HCT116 (cell line): ENCODE results near the gene BICRA. TPM values are rescaled to one million over a fixed set of nuclear protein-coding genes. Genes with fewer than 3 reads are reported as not detected.

Experiments
- ATAC-seq: fragments of 200-7000 bp; cut with Tn5 transposase; 2 replicates; pipeline ENCODE4 v1.9.1; 2020; ENCODE audit warnings: mild to moderate bottlenecking, moderate library complexity
- BruUV-seq: library from RNA; stranded (reverse); fragments of 400-500 nt; replicated peaks from 2 replicates; lab custom pipeline; 2021; lab: Mats Ljungman, UMichigan
- CTCF ChIA-PET: fragments of 300-600 bp; sonication (Branson Sonifier 250); formaldehyde crosslinking; loops from one replicate; lab custom pipeline; 2021; ENCODE audit warnings: antibody characterized with exemption; lab: Charles Lee
- POLR2A ChIA-PET: fragments of 300-600, 350-600 bp; sonication (Branson Sonifier 250); formaldehyde crosslinking; loops from one replicate; lab custom pipeline; 2021; ENCODE audit warnings: antibody characterized with exemption; lab: Charles Lee
- RAD21 ChIA-PET, 2 experiments: fragments of 300-600 bp; sonication (Branson Sonifier 250); formaldehyde crosslinking; loops; one replicate each; lab custom pipeline; 2023; ENCODE audit warnings: low total read pairs in 2 of 2; ENCODE audit not compliant: uncharacterized antibody in 2 of 2, unreplicated experiment in 2 of 2, low non-redundant PET in 1 of 2; lab: Charles Lee
- DNase-seq: peaks from one replicate; pipeline ENCODE4 v3.0.0-alpha.2; 2010; ENCODE audit warnings: low read depth, low spot score
- H2AFZ ChIP-seq: fragments of 200-600 bp; shearing (Covaris generic), sonication (generic); 2 replicates; pipeline ENCODE4 v1.6.1; 2017; ENCODE audit warnings: low read depth, mixed run types, mixed read lengths, antibody characterized with exemption, low read length; ENCODE audit not compliant: poor library complexity, severe bottlenecking
- H3K27ac ChIP-seq: 2 replicates; pipeline ENCODE4 v1.5.1; 2012; ENCODE audit warnings: low read depth, low read length
- H3K27me3 ChIP-seq: fragments of 200-600 bp; sonication (generic); 2 replicates; pipeline ENCODE4 v1.6.1; 2016; ENCODE audit warnings: mixed run types, low read length, mixed read lengths; ENCODE audit not compliant: insufficient read depth
- H3K36me3 ChIP-seq, 2 experiments: fragments of 200-500 bp in 1 of 2; fragments of 200-600 bp in 1 of 2; sonication (Bioruptor generic) in 1 of 2; sonication (generic) in 1 of 2; 2 replicates each; pipeline versions ENCODE4 v1.5.1 to v1.6.1; 2014 to 2016; ENCODE audit warnings: low read length in 2 of 2, inconsistent platforms in 1 of 2, mixed read lengths in 1 of 2, mixed run types in 1 of 2; ENCODE audit not compliant: insufficient read depth in 2 of 2, control insufficient read depth in 1 of 2
- H3K4me1 ChIP-seq, 2 experiments: fragments of 200-600 bp in 1 of 2; sonication (generic) in 1 of 2; 2 replicates each; pipeline versions ENCODE4 v1.5.1 to v1.6.1; 2012 to 2017; ENCODE audit warnings: low read length in 2 of 2, inconsistent platforms in 1 of 2, mild to moderate bottlenecking in 1 of 2, mixed read lengths in 1 of 2, mixed run types in 1 of 2, moderate library complexity in 1 of 2; ENCODE audit not compliant: insufficient read depth in 2 of 2, control insufficient read depth in 1 of 2
- H3K4me2 ChIP-seq: fragments of 200-600 bp; sonication (generic); 2 replicates; pipeline ENCODE4 v1.6.1; 2017; ENCODE audit warnings: mixed run types, low read length, mixed read lengths
- H3K4me3 ChIP-seq, 2 experiments: fragments of 200-600 bp in 1 of 2; sonication (generic) in 1 of 2; replicated peaks in 1 of 2; 2 replicates each; pipeline ENCODE4 v1.5.1; 2011 to 2016; ENCODE audit warnings: low read length in 2 of 2, control low read depth in 1 of 2, low read depth in 1 of 2, mild to moderate bottlenecking in 1 of 2, mixed read lengths in 1 of 2, mixed run types in 1 of 2
- H3K79me2 ChIP-seq: fragments of 200-600 bp; sonication (generic); 2 replicates; pipeline ENCODE4 v1.6.1; 2017; ENCODE audit warnings: mild to moderate bottlenecking, mixed run types, low read length, moderate library complexity, mixed read lengths; ENCODE audit not compliant: insufficient read depth
- H3K9ac ChIP-seq: fragments of 200-600 bp; sonication (generic); 2 replicates; pipeline ENCODE4 v1.6.1; 2016; ENCODE audit warnings: low read length, mixed read lengths
- H3K9me2 ChIP-seq: fragments of 200-600 bp; sonication (generic), shearing (Covaris generic); 2 replicates; pipeline ENCODE4 v1.6.1; 2017; ENCODE audit warnings: mixed run types, mild to moderate bottlenecking, moderate library complexity; ENCODE audit not compliant: insufficient read depth
- H3K9me3 ChIP-seq, 2 experiments: fragments of 200-500 bp in 1 of 2; fragments of 200-600 bp in 1 of 2; sonication (Bioruptor generic) in 1 of 2; sonication (generic) in 1 of 2; 2 replicates each; pipeline ENCODE4 v1.6.1; 2014 to 2017; ENCODE audit warnings: low read length in 2 of 2, mixed read lengths in 2 of 2, inconsistent platforms in 1 of 2, low read depth in 1 of 2, mild to moderate bottlenecking in 1 of 2, mixed run types in 1 of 2, moderate library complexity in 1 of 2; ENCODE audit not compliant: control insufficient read depth in 1 of 2, insufficient read depth in 1 of 2
- H4K20me1 ChIP-seq: fragments of 200-600 bp; sonication (generic), shearing (Covaris generic); 2 replicates; pipeline ENCODE4 v1.6.1; 2017; ENCODE audit warnings: mixed run types, mild to moderate bottlenecking, moderate library complexity; ENCODE audit not compliant: insufficient read depth
- CEBPB ChIP-seq: IDR thresholded peaks from 2 replicates; pipeline ENCODE4 v1.6.1; 2012; ENCODE audit warnings: low read depth
- ELF1 ChIP-seq: IDR thresholded peaks from 2 replicates; pipeline ENCODE4 v1.6.1; 2012; ENCODE audit warnings: low read depth, borderline replicate concordance
- JUND ChIP-seq: IDR thresholded peaks from 2 replicates; pipeline ENCODE4 v1.6.1; 2012
- POLR2AphosphoS5 ChIP-seq: IDR thresholded peaks from 2 replicates; pipeline ENCODE4 v1.6.1; 2011; ENCODE audit warnings: mild to moderate bottlenecking, low read depth, low read length, moderate library complexity
- RAD21 ChIP-seq: IDR thresholded peaks from 2 replicates; pipeline ENCODE4 v1.6.1; 2012; ENCODE audit warnings: low read depth, mild to moderate bottlenecking
- SIN3A ChIP-seq: IDR thresholded peaks from 2 replicates; pipeline ENCODE4 v1.6.1; 2012; ENCODE audit warnings: low read depth
- SP1 ChIP-seq: IDR thresholded peaks from 2 replicates; pipeline ENCODE4 v1.6.1; 2012; ENCODE audit warnings: low read depth
- SRF ChIP-seq: IDR thresholded peaks from 2 replicates; pipeline ENCODE4 v1.6.1; 2012; ENCODE audit warnings: low read depth
- TCF7L2 ChIP-seq: IDR thresholded peaks from 2 replicates; pipeline ENCODE4 v1.7.0; 2011; ENCODE audit warnings: borderline replicate concordance, inconsistent platforms; ENCODE audit not compliant: insufficient read depth, insufficient read length; ENCODE audit errors: extremely low read depth
- ZFX ChIP-seq: fragments of 450-650 bp; IDR thresholded peaks from 2 replicates; pipeline ENCODE4 v1.6.1; 2017
- ZNF274 ChIP-seq: fragments of 200-500 bp; sonication (Bioruptor generic); IDR thresholded peaks from 2 replicates; pipeline ENCODE4 v1.6.1; 2014; ENCODE audit warnings: mild to moderate bottlenecking, low read depth, low read length, inconsistent platforms
- intact Hi-C: fragments of 100-400 bp; cut with micrococcal nuclease; formaldehyde crosslinking; loops from 2 replicates; pipeline ENCODE4 v1.10.0; 2022
- total RNA-seq: library from RNA; stranded (reverse); gene quantifications from one replicate; pipeline ENCODE4 v1.2.1, GENCODE V29; 2021; ENCODE audit not compliant: unreplicated experiment
- TF ChIP-seq, protein P1 (sequence below): IDR thresholded peaks from 2 replicates; pipeline ENCODE4 v1.6.1; 2012; ENCODE audit warnings: low read depth
- TF ChIP-seq, protein P2 (sequence below): IDR thresholded peaks from 2 replicates; pipeline ENCODE4 v1.6.1; 2012
- TF ChIP-seq, protein P3 (sequence below): IDR thresholded peaks from 2 replicates; pipeline ENCODE4 v1.6.1; 2011; ENCODE audit warnings: mild to moderate bottlenecking, low read length, moderate library complexity; ENCODE audit not compliant: insufficient replicate concordance; ENCODE audit errors: extremely low read depth

BICRA gene
- total RNA-seq, 1 experiment from 2014 or later: 11.3 TPM

DNA sequence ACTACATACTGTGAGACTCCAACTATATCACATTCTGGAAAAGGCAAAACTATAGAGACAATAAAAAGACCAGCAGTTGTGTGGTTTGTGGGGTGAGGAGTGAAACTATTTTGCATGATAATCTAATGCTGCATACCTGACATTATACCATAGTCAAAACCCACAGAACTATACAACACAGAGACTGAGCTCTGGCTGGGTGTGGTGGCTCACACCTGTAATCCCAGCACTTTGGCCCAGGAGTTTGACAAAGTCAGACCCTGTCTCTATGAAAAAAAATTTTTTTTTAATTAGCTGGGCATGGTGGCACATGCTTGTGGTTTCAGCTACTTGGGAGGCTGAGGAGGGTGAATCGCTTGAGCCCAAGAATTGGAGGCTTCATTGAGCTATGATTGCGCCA lies 47.9 kb upstream of the BICRA start (continued):
- TF ChIP-seq, protein P1, sequence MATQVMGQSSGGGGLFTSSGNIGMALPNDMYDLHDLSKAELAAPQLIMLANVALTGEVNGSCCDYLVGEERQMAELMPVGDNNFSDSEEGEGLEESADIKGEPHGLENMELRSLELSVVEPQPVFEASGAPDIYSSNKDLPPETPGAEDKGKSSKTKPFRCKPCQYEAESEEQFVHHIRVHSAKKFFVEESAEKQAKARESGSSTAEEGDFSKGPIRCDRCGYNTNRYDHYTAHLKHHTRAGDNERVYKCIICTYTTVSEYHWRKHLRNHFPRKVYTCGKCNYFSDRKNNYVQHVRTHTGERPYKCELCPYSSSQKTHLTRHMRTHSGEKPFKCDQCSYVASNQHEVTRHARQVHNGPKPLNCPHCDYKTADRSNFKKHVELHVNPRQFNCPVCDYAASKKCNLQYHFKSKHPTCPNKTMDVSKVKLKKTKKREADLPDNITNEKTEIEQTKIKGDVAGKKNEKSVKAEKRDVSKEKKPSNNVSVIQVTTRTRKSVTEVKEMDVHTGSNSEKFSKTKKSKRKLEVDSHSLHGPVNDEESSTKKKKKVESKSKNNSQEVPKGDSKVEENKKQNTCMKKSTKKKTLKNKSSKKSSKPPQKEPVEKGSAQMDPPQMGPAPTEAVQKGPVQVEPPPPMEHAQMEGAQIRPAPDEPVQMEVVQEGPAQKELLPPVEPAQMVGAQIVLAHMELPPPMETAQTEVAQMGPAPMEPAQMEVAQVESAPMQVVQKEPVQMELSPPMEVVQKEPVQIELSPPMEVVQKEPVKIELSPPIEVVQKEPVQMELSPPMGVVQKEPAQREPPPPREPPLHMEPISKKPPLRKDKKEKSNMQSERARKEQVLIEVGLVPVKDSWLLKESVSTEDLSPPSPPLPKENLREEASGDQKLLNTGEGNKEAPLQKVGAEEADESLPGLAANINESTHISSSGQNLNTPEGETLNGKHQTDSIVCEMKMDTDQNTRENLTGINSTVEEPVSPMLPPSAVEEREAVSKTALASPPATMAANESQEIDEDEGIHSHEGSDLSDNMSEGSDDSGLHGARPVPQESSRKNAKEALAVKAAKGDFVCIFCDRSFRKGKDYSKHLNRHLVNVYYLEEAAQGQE: no peak
- TF ChIP-seq POLR2AphosphoS5 (no peak), SRF (no peak), RAD21 (no peak), SIN3A (no peak), ELF1 (no peak), ZFX (no peak)
- TF ChIP-seq, protein P2, sequence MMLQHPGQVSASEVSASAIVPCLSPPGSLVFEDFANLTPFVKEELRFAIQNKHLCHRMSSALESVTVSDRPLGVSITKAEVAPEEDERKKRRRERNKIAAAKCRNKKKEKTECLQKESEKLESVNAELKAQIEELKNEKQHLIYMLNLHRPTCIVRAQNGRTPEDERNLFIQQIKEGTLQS: no peak

DNA sequence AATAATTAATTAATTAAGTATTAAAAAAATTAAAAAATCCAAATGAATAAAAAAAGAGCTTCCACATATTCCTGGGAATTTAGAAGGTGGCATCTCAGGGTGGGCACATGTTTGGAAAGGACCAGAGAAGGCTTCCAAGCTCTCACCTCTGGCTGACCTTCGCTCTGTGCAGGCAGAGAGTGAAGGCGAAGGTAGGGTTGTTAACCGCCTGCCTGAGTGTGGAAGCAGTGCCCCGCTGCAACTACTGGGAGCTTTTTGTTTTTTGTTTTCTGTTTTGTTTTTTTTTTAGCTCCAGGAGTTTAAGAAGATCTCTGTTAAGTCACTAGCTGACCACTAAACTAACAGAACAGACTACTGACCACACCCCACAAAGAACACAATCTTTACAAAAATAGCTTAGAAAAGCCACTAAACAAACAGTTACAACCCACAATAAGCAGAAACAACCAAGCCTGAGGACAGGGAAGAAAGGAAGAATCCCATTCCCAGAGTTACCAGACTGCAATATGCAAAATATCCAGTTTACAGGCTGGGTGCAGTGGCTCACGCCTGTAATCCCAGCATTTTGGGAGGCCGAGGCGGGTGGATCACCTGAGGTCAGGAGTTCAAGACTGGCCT lies 47.4 kb upstream of the BICRA start:
- intact Hi-C loops: no loop called here
- no peaks in the 10 kb centered on the region for H3K27me3 ChIP-seq
- no peak for ATAC-seq
- no peaks in the 10 kb centered on the region for H3K9me3 ChIP-seq
- H3K79me2 ChIP-seq: no peaks in the 10 kb centered on the region
- BruUV-seq: no TSS peak
- RAD21 ChIA-PET: no interaction called here
- no peak overlapping the region for H3K9ac ChIP-seq
- H3K4me3 ChIP-seq: no peak overlapping the region
- H3K36me3 ChIP-seq: no peaks in the 10 kb centered on the region
- no peak overlapping the region for H2AFZ ChIP-seq
- no peaks in the 10 kb centered on the region for H3K9me2 ChIP-seq
- H3K4me2 ChIP-seq: no peak overlapping the region
- H4K20me1 ChIP-seq: no peaks in the 10 kb centered on the region
- POLR2A ChIA-PET: no interaction called here
- H3K4me1 ChIP-seq: no peaks in the 10 kb centered on the region
- no peak for DNase-seq
- CTCF ChIA-PET: interaction anchor here (0.7 to 1.1 kb wide), 2 partner anchors 46 to 60 kb away, joined by 3 read pairs; partner anchors contain the start of gene NAPA
- H3K27ac ChIP-seq: no peak overlapping the region
- TF ChIP-seq, protein P3, sequence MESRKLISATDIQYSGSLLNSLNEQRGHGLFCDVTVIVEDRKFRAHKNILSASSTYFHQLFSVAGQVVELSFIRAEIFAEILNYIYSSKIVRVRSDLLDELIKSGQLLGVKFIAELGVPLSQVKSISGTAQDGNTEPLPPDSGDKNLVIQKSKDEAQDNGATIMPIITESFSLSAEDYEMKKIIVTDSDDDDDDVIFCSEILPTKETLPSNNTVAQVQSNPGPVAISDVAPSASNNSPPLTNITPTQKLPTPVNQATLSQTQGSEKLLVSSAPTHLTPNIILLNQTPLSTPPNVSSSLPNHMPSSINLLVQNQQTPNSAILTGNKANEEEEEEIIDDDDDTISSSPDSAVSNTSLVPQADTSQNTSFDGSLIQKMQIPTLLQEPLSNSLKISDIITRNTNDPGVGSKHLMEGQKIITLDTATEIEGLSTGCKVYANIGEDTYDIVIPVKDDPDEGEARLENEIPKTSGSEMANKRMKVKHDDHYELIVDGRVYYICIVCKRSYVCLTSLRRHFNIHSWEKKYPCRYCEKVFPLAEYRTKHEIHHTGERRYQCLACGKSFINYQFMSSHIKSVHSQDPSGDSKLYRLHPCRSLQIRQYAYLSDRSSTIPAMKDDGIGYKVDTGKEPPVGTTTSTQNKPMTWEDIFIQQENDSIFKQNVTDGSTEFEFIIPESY: no peak
- TF ChIP-seq CEBPB (no peak), SP1 (no peak), JUND (no peak), ELF1 (no peak), SRF (no peak), ZNF274 (no peak), POLR2AphosphoS5 (no peak), TCF7L2 (no peak)
- TF ChIP-seq, protein P1: no peak
- TF ChIP-seq, protein P2: no peak
